ENCODE results near the gene DOK5. TPM values are rescaled to one million over a fixed set of nuclear protein-coding genes. Genes with fewer than 3 reads are reported as not detected.

The DOK5 gene
- total and polyA plus RNA-seq, 2 donors (not counting 3 experiments of a cell fraction or from before 2014, with no cell fraction given), result 3.5 to 14.2 TPM

GRCh38 chr20:54643761-54644160 lies 168.4 kb downstream of the DOK5 start:
- Histone ChIP-seq H3K27me3 (ENCODE audit: control insufficient read depth in 2 of 2, insufficient read depth in 2 of 2, low read length in 2 of 2) (no peaks in the 10 kb centered on the region), H3K79me2 (ENCODE audit: control insufficient read depth, insufficient read depth, low read length) (no peaks in the 10 kb centered on the region), H3K9ac (replicated peaks; ENCODE audit: extremely low read depth, insufficient read depth, low read length) (no peak overlapping the region), H3K4me1 (ENCODE audit: control insufficient read depth, extremely low read depth, insufficient read depth, low read length) (no peaks in the 10 kb centered on the region), H3K9me3 (replicated peaks; ENCODE audit: control insufficient read depth, insufficient read depth, low read length) (no peaks in the 10 kb centered on the region), H2AFZ (ENCODE audit: low read depth, low read length) (no peak overlapping the region), H3K36me3 (ENCODE audit: control insufficient read depth in 2 of 2, extremely low read depth in 1 of 2, insufficient read depth in 2 of 2, low read length in 2 of 2) (no peaks in the 10 kb centered on the region), H3K4me3 (replicated peaks in 1 of 3; ENCODE audit: insufficient read depth in 1 of 3, low read depth in 1 of 3, low read length in 3 of 3) (no peak overlapping the region), H3K4me2 (ENCODE audit: insufficient read depth, low read length) (no peak overlapping the region), H3K9me1 (replicated peaks; ENCODE audit: control insufficient read depth, extremely low read depth, insufficient read depth, low read length) (no peaks in the 10 kb centered on the region), H4K20me1 (replicated peaks; ENCODE audit: control insufficient read depth, extremely low read depth, insufficient read depth, low read length) (no peaks in the 10 kb centered on the region), H3K27ac (ENCODE audit: insufficient read depth, low read depth, low read length) (no peak overlapping the region)
- BruUV-seq (replicated peaks), result no TSS peak
- no peak for DNase-seq (ENCODE audit: low read depth, low spot score)
- intact Hi-C loops (cut with micrococcal nuclease), result no loop called here
- ChIA-PET POLR2A (no interaction called here), CTCF (interaction anchor here (0.6 to 3.9 kb wide), 9 partner anchors 82 to 547 kb away, joined by 3 to 18 read pairs (median 4); partner anchors contain the start of gene PFDN4)
- TF ChIP-seq POLR2AphosphoS5 (IDR thresholded peaks at IDR 0.05; ENCODE audit: insufficient read depth, low read depth, low read length) (no peak), POLR2A (IDR thresholded peaks at IDR 0.05; ENCODE audit: low read depth, low read length) (no peak), CTCF (IDR thresholded peaks at IDR 0.05; ENCODE audit: extremely low read depth in 1 of 2, insufficient read depth in 1 of 2, low read depth in 1 of 2, low read length in 2 of 2) (no peak), MAX (IDR thresholded peaks at IDR 0.05; ENCODE audit: insufficient read depth, insufficient read length) (no peak), EZH2 (IDR thresholded peaks at IDR 0.05; ENCODE audit: borderline replicate concordance, low read depth, low read length, severe bottlenecking) (no peak)
- FAIRE-seq, result no peak
- dilution Hi-C loops (cut with MboI; ENCODE audit: extremely low pct_ligation_motif_present, low sequenced_read_pairs), result no loop called here
